Measurements from ENCODE around the gene JUNB. TPM values are rescaled to one million over a fixed set of nuclear protein-coding genes. Genes with fewer than 3 reads are reported as not detected.

Gene JUNB
- total and polyA plus RNA-seq, 2 of the 13 experiments (the other 11 are each of a cell fraction or from before 2014, with no cell fraction given) = 7.7 to 8.2 TPM

DNA sequence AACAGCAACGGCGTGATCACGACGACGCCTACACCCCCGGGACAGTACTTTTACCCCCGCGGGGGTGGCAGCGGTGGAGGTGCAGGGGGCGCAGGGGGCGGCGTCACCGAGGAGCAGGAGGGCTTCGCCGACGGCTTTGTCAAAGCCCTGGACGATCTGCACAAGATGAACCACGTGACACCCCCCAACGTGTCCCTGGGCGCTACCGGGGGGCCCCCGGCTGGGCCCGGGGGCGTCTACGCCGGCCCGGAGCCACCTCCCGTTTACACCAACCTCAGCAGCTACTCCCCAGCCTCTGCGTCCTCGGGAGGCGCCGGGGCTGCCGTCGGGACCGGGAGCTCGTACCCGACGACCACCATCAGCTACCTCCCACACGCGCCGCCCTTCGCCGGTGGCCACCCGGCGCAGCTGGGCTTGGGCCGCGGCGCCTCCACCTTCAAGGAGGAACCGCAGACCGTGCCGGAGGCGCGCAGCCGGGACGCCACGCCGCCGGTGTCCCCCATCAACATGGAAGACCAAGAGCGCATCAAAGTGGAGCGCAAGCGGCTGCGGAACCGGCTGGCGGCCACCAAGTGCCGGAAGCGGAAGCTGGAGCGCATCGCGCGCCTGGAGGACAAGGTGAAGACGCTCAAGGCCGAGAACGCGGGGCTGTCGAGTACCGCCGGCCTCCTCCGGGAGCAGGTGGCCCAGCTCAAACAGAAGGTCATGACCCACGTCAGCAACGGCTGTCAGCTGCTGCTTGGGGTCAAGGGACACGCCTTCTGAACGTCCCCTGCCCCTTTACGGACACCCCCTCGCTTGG is 966 bp downstream of the JUNB start (continued):
- TF ChIP-seq ZNF503 (CRISPR knock-in tag; IDR thresholded peaks at IDR 0.05) (peak; percentile 53; the same call in 1 of the 2 replicates), ZNF569 (CRISPR knock-in tag; IDR thresholded peaks at IDR 0.05; ENCODE audit: borderline replicate concordance) (no peak), ZNF496 (CRISPR knock-in tag; IDR thresholded peaks at IDR 0.05; ENCODE audit: insufficient replicate concordance) (no peak), SNAPC5 (CRISPR knock-in tag; IDR thresholded peaks at IDR 0.05; ENCODE audit: borderline replicate concordance) (no peak), ZNF619 (CRISPR knock-in tag; IDR thresholded peaks at IDR 0.05) (no peak), ZNF207 (IDR thresholded peaks at IDR 0.05; ENCODE audit: borderline replicate concordance) (no peak), ZNF263 (CRISPR knock-in tag; IDR thresholded peaks at IDR 0.05) (0 out of 2 replicates have a peak, but pooled peaks have one; percentile 55), SMARCC2 (IDR thresholded peaks at IDR 0.05) (no peak), SOX13 (IDR thresholded peaks at IDR 0.05) (no peak), SOX13 (CRISPR knock-in tag; conservative IDR thresholded peaks at IDR 0.05 in 1 of 2, IDR thresholded peaks at IDR 0.05 in 1 of 2) (peak in 1 of 2 experiments; percentile 8; a peak in 1 of 4 replicates), ISL2 (CRISPR knock-in tag; IDR thresholded peaks at IDR 0.05) (peak; percentile 36; the same call in 1 of the 2 replicates), NR2F6 (IDR thresholded peaks at IDR 0.05) (peak; percentile 78; the same call in 1 of the 2 replicates), NR2F6 (CRISPR knock-in tag; IDR thresholded peaks at IDR 0.05) (peak; percentile 92), RNF2 (conservative IDR thresholded peaks at IDR 0.05; ENCODE audit: low read depth) (0 out of 2 replicates have a peak, but pooled peaks have one; percentile 38), DR1 (CRISPR knock-in tag; IDR thresholded peaks at IDR 0.05) (peak; percentile 32; the same call in 1 of the 2 replicates), ZNF17 (CRISPR knock-in tag; IDR thresholded peaks at IDR 0.05) (no peak)
- TF ChIP-seq, protein P1, sequence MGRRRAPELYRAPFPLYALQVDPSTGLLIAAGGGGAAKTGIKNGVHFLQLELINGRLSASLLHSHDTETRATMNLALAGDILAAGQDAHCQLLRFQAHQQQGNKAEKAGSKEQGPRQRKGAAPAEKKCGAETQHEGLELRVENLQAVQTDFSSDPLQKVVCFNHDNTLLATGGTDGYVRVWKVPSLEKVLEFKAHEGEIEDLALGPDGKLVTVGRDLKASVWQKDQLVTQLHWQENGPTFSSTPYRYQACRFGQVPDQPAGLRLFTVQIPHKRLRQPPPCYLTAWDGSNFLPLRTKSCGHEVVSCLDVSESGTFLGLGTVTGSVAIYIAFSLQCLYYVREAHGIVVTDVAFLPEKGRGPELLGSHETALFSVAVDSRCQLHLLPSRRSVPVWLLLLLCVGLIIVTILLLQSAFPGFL (CRISPR knock-in tag; IDR thresholded peaks at IDR 0.05) = no peak
- TF ChIP-seq, protein P2, sequence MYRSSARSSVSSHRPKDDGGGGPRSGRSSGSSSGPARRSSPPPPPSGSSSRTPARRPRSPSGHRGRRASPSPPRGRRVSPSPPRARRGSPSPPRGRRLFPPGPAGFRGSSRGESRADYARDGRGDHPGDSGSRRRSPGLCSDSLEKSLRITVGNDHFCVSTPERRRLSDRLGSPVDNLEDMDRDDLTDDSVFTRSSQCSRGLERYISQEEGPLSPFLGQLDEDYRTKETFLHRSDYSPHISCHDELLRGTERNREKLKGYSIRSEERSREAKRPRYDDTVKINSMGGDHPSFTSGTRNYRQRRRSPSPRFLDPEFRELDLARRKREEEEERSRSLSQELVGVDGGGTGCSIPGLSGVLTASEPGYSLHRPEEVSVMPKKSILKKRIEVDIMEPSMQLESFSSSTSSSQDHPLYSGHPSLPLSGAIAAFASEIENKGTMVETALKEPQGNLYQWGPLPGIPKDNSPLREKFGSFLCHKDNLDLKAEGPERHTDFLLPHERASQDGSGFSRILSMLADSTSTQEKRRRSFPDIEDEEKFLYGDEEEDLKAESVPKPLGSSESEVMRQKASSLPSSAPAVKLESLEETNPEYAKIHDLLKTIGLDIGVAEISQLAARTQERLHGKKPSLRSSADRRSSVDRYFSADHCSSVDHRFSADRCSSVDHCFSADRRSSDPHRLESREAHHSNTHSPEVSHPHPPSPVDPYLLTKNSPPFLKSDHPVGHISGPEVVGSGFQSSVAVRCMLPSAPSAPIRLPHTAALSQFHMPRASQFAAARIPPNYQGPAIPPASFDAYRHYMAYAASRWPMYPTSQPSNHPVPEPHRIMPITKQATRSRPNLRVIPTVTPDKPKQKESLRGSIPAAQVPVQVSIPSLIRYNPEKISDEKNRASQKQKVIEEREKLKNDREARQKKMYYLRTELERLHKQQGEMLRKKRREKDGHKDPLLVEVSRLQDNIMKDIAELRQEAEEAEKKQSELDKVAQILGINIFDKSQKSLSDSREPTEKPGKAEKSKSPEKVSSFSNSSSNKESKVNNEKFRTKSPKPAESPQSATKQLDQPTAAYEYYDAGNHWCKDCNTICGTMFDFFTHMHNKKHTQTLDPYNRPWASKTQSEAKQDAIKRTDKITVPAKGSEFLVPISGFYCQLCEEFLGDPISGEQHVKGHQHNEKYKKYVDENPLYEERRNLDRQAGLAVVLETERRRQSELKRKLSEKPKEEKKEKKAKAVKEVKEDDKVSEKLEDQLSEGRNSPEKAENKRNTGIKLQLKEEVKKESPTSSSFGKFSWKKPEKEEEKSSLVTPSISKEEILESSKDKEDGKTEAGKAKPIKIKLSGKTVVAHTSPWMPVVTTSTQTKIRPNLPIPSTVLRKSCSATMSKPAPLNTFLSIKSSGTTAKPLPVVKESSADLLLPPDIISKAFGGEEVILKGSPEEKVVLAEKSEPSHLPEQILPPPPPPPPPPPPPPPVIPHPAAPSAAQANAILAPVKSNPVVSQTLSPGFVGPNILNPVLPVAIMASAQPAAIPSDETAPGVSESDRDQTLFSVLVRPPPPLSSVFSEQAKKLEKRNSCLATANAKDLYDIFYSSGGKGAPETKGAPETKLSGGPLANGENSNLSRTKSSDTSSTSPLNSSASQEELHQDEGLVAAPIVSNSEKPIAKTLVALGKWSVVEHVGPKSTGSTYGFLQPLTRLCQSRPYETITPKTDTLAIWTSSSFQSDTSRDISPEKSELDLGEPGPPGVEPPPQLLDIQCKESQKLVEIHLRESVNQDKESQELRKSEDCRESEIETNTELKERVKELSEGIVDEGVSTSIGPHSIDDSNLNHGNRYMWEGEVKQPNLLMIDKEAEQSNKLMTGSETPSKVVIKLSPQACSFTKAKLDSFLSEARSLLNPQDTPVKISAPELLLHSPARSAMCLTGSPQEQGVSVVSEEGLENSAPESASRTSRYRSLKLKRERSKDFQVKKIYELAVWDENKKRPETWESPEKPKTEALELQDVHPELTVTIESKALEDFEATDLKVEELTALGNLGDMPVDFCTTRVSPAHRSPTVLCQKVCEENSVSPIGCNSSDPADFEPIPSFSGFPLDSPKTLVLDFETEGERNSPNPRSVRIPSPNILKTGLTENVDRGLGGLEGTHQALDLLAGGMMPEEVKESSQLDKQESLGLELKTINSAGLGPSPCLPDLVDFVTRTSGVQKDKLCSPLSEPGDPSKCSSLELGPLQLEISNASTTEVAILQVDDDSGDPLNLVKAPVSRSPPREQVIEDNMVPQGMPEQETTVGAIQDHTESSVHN (CRISPR knock-in tag; IDR thresholded peaks at IDR 0.05) = no peak

All from HepG2 (cell line).